Lower leg skin (tissue), 3 donors: ENCODE results near the gene SORCS2.

ENCODE experiments used
- CTCF ChIP-seq, 3 donors: fragments of 450-650 bp; IDR thresholded peaks; one replicate each; pipeline ENCODE4 v1.5.1; 2016; ENCODE audit warnings: antibody characterized with exemption in 3 of 3, mild to moderate bottlenecking in 3 of 3, moderate library complexity in 2 of 3
- POLR2A ChIP-seq, 2 donors: fragments of 450-650 bp; IDR thresholded peaks; one replicate each; pipeline ENCODE4 v1.6.1; 2016 to 2017; ENCODE audit warnings: antibody characterized with exemption in 2 of 2, mild to moderate bottlenecking in 1 of 2, moderate library complexity in 1 of 2

GRCh38 chr4:7638489-7638888, 446.2 kb downstream of the SORCS2 start:
- TF ChIP-seq CTCF (IDR thresholded peaks at IDR 0.05) (no peak), POLR2A (IDR thresholded peaks at IDR 0.05) (no peak)
